Endothelial cell of umbilical vein (primary cell): ENCODE data around the gene ATP11B. TPM values are rescaled to one million over a fixed set of nuclear protein-coding genes. Genes with fewer than 3 reads are reported as not detected.

Experiments
- BruUV-seq: library from RNA; stranded (reverse); fragments of 400-500 nt; replicated peaks from 2 replicates; lab custom pipeline; 2021; lab: Mats Ljungman, UMichigan
- CTCF ChIA-PET: fragments of 300-600, 350-600 bp; sonication (Branson Sonifier 250); formaldehyde crosslinking; loops from one replicate; lab custom pipeline; 2021; ENCODE audit warnings: antibody characterized with exemption, inconsistent platforms; lab: Charles Lee
- POLR2A ChIA-PET: fragments of 300-600, 350-600 bp; sonication (Branson Sonifier 250); formaldehyde crosslinking; loops from one replicate; lab custom pipeline; 2021; ENCODE audit warnings: antibody characterized with exemption, inconsistent platforms; lab: Charles Lee
- DNase-seq: peaks from one replicate; pipeline ENCODE4 v3.0.0-alpha.2; 2011; ENCODE audit warnings: low read depth, low spot score
- FAIRE-seq: peaks from 2 replicates; lab custom pipeline; 2011; peaks lifted over from hg19 to GRCh38; lab: Jason Lieb, UNC
- H2AFZ ChIP-seq: 2 replicates; pipeline ENCODE4 v1.6.0; 2012; ENCODE audit warnings: low read depth, low read length, control low read depth, inconsistent platforms
- H3K27ac ChIP-seq: 2 replicates; pipeline ENCODE4 v1.5.1; 2011; ENCODE audit warnings: low read depth, mild to moderate bottlenecking, control low read depth, low read length, moderate library complexity; ENCODE audit not compliant: insufficient read depth
- H3K27me3 ChIP-seq, 2 experiments: 2 replicates each; pipeline versions ENCODE4 v1.6.0 to v1.6.1; 2011; ENCODE audit warnings: low read length in 2 of 2, mixed read lengths in 1 of 2; ENCODE audit not compliant: control insufficient read depth in 2 of 2, insufficient read depth in 2 of 2
- H3K36me3 ChIP-seq, 2 experiments: 2 replicates in 1 of 2; 3 replicates in 1 of 2; pipeline ENCODE4 v1.5.1; 2011; ENCODE audit warnings: low read length in 2 of 2, mild to moderate bottlenecking in 1 of 2, moderate library complexity in 1 of 2; ENCODE audit not compliant: control insufficient read depth in 2 of 2, insufficient read depth in 2 of 2; ENCODE audit errors: extremely low read depth in 1 of 2
- H3K4me1 ChIP-seq: 3 replicates; pipeline ENCODE4 v1.5.1; 2011; ENCODE audit warnings: mild to moderate bottlenecking, low read length; ENCODE audit not compliant: control insufficient read depth, insufficient read depth; ENCODE audit errors: extremely low read depth
- H3K4me2 ChIP-seq: 2 replicates; pipeline ENCODE4 v1.6.1; 2011; ENCODE audit warnings: low read length, control low read depth, mixed read lengths; ENCODE audit not compliant: insufficient read depth
- H3K4me3 ChIP-seq, 3 experiments: fragments of 200-600 bp in 1 of 3; sonication (generic), shearing (Covaris generic) in 1 of 3; replicated peaks in 1 of 3; 2 replicates each; pipeline ENCODE4 v1.5.1; 2011 to 2016; ENCODE audit warnings: control low read depth in 3 of 3, low read length in 3 of 3, mild to moderate bottlenecking in 2 of 3, inconsistent platforms in 1 of 3, low read depth in 1 of 3, moderate library complexity in 1 of 3; ENCODE audit not compliant: insufficient read depth in 1 of 3
- H3K79me2 ChIP-seq: 2 replicates; pipeline ENCODE4 v1.6.0; 2012; ENCODE audit warnings: low read length, inconsistent platforms; ENCODE audit not compliant: control insufficient read depth, insufficient read depth
- H3K9ac ChIP-seq: replicated peaks from 2 replicates; pipeline ENCODE3; 2011; ENCODE audit warnings: low read length, control low read depth; ENCODE audit not compliant: insufficient read depth; ENCODE audit errors: extremely low read depth
- H3K9me1 ChIP-seq: replicated peaks from 3 replicates; pipeline ENCODE4 v1.6.0; 2011; ENCODE audit warnings: mild to moderate bottlenecking, low read length; ENCODE audit not compliant: control insufficient read depth, insufficient read depth; ENCODE audit errors: extremely low read depth
- H3K9me3 ChIP-seq: replicated peaks from 2 replicates; pipeline ENCODE4 v1.5.1; 2012; ENCODE audit warnings: low read length, inconsistent platforms; ENCODE audit not compliant: control insufficient read depth, insufficient read depth
- H4K20me1 ChIP-seq: replicated peaks from 2 replicates; pipeline ENCODE3; 2011; ENCODE audit warnings: mild to moderate bottlenecking, low read length; ENCODE audit not compliant: control insufficient read depth, insufficient read depth; ENCODE audit errors: extremely low read depth
- CTCF ChIP-seq, 2 donors: IDR thresholded peaks; 1 replicate in 1 of 2; 2 replicates in 1 of 2; pipeline ENCODE4 v1.5.1; 2011; ENCODE audit warnings: low read length in 2 of 2, mild to moderate bottlenecking in 2 of 2, moderate library complexity in 2 of 2, control low read depth in 1 of 2, inconsistent platforms in 1 of 2, low read depth in 1 of 2; ENCODE audit not compliant: insufficient read depth in 1 of 2; ENCODE audit errors: extremely low read depth in 1 of 2
- FOS ChIP-seq: IDR thresholded peaks from 2 replicates; pipeline ENCODE4 v1.6.1; 2011; ENCODE audit warnings: mild to moderate bottlenecking, low read length, moderate library complexity, borderline replicate concordance; ENCODE audit not compliant: insufficient read depth
- GATA2 ChIP-seq: IDR thresholded peaks from 2 replicates; pipeline ENCODE4 v1.7.0; 2011; ENCODE audit warnings: low read depth, mild to moderate bottlenecking, moderate library complexity, mixed read lengths, low read length; ENCODE audit not compliant: insufficient read length, insufficient read depth
- MAX ChIP-seq: IDR thresholded peaks from 2 replicates; pipeline ENCODE4 v1.6.1; 2011; ENCODE audit not compliant: insufficient read depth, insufficient read length
- MYC ChIP-seq: IDR thresholded peaks from one replicate; pipeline ENCODE4 v1.6.1; 2011; ENCODE audit warnings: mild to moderate bottlenecking, low read depth, low read length
- POLR2A ChIP-seq: IDR thresholded peaks from 2 replicates; pipeline ENCODE4 v1.6.1; 2012; ENCODE audit warnings: low read depth, mild to moderate bottlenecking, control low read depth, low read length
- POLR2AphosphoS5 ChIP-seq: IDR thresholded peaks from 2 replicates; pipeline ENCODE4 v1.6.1; 2012; ENCODE audit warnings: low read depth, mild to moderate bottlenecking, control low read depth, low read length, moderate library complexity; ENCODE audit not compliant: insufficient read depth
- dilution Hi-C: fragments of 300-500 bp; cut with MboI; formaldehyde crosslinking; loops from one replicate; pipeline ENCODE4 v1.15.0; 2019; ENCODE audit warnings: low sequenced_read_pairs; ENCODE audit not compliant: extremely low pct_ligation_motif_present
- intact Hi-C: fragments of 100-400 bp; cut with micrococcal nuclease; formaldehyde crosslinking; loops from one replicate; pipeline ENCODE4 v1.10.0; 2022
- polyA plus RNA-seq, 4 experiments: library from polyadenylated mRNA; depleted of rRNA in 3 of 4; stranded (reverse) in 3 of 4; unstranded in 1 of 4; fragments of >200 nt; gene quantifications; 2 replicates each; pipeline versions ENCODE4 v1.2.1 to v1.2.3, GENCODE V29; 2011 to 2012; ENCODE audit warnings: missing spikeins in 1 of 4
- total RNA-seq: library from RNA; stranded (reverse); gene quantifications from 2 replicates; pipeline ENCODE4 v1.2.3, GENCODE V29; 2021

ATP11B gene
- total and polyA plus RNA-seq, 2 donors (not counting 3 experiments of a cell fraction or from before 2014, with no cell fraction given) = 10.1 to 49.3 TPM

GRCh38 chr3:182936239-182936917 lies 143.1 kb downstream of the ATP11B start:
- no peak for TF ChIP-seq MYC
- TF ChIP-seq FOS = no peak
- TF ChIP-seq MAX = no peak
- no peak for TF ChIP-seq GATA2
- no peak for TF ChIP-seq CTCF (IDR thresholded peaks at IDR 0.05; ENCODE audit: extremely low read depth in 1 of 2, insufficient read depth in 1 of 2, low read depth in 1 of 2, low read length in 2 of 2)
- TF ChIP-seq POLR2AphosphoS5 = no peak
- TF ChIP-seq POLR2A = no peak
- no peaks in the 10 kb centered on the region for H3K9me1 ChIP-seq
- dilution Hi-C loops (no loop called here), intact Hi-C loops (no loop called here)
- no peaks in the 10 kb centered on the region for H3K36me3 ChIP-seq
- no peak overlapping the region for H2AFZ ChIP-seq
- DNase-seq (no peak), FAIRE-seq (no peak)
- no peaks in the 10 kb centered on the region for H3K79me2 ChIP-seq
- POLR2A ChIA-PET = no interaction called here
- H3K4me1 ChIP-seq = peaks cover 3% of the 10 kb centered on the region
- no peaks in the 10 kb centered on the region for H4K20me1 ChIP-seq
- H3K9me3 ChIP-seq = no peaks in the 10 kb centered on the region
- no peaks in the 10 kb centered on the region for H3K27me3 ChIP-seq
- H3K4me3 ChIP-seq = no peak overlapping the region
- no TSS peak for BruUV-seq
- no peak overlapping the region for H3K27ac ChIP-seq
- CTCF ChIA-PET = interaction anchor here (1.0 kb wide), 1 partner anchor 222 kb away, joined by 3 read pairs; no protein-coding TSS in a partner anchor
- H3K9ac ChIP-seq = no peak overlapping the region
- no peak overlapping the region for H3K4me2 ChIP-seq
